ENCODE results near the gene NOTO. TPM values are rescaled to one million over a fixed set of nuclear protein-coding genes. Genes with fewer than 3 reads are reported as not detected.
A peak's percentile ranks its signal among the peaks of the same experiment; 100 is the strongest.

Gene NOTO
- total RNA-seq, 4 donors from 2014 or later: not detected

DNA sequence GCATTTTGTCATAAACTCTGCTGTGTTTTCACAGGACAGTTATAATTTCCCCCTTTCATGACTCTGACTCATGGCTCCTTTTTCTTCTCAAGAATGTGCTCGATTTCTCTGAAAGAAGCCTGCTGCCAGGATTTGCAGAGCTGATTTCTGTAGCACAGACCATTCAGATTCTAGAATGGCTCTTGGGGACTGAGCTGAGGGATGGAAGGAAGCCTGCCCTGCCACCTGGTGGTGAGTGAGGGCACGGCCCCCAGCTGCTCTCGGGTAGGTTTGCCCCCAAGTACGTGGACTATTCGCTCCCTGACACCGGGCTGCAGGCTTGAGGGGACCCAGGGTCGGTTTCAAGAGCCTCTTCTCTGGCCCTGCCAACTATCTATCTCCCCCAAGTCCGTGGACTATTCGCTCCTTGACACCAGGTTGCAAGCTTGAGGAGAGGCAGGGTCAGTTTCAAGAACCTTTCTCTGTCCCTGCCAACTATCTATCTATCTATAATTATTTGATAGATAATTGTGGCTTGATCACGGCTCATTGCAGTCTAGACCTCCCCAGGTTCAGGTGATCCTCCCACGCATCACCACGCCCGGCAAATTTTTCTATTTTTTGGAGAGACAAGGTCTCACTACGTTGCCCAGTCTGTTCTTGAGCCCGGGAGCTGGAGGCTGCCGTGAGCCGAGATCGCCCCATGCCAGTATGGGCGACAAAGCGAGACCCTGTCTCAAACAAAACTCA lies 10.2 kb downstream of the NOTO start:
- H3K4me3 ChIP-seq: no peak overlapping the region
- H3K27me3 ChIP-seq: no peaks in the 10 kb centered on the region
- peak; percentile 9 for DNase-seq
- H3K9me3 ChIP-seq: no peaks in the 10 kb centered on the region
- intact Hi-C loops (cut with DNase I): no loop called here
- no peaks in the 10 kb centered on the region for H3K36me3 ChIP-seq
- H3K27ac ChIP-seq: no peak overlapping the region
- H3K4me1 ChIP-seq: peaks cover 5 to 32% (median 24%) of the 10 kb centered on the region in 3 donors
- no peak for TF ChIP-seq POLR2A (IDR thresholded peaks at IDR 0.05)
- TF ChIP-seq, protein P1, sequence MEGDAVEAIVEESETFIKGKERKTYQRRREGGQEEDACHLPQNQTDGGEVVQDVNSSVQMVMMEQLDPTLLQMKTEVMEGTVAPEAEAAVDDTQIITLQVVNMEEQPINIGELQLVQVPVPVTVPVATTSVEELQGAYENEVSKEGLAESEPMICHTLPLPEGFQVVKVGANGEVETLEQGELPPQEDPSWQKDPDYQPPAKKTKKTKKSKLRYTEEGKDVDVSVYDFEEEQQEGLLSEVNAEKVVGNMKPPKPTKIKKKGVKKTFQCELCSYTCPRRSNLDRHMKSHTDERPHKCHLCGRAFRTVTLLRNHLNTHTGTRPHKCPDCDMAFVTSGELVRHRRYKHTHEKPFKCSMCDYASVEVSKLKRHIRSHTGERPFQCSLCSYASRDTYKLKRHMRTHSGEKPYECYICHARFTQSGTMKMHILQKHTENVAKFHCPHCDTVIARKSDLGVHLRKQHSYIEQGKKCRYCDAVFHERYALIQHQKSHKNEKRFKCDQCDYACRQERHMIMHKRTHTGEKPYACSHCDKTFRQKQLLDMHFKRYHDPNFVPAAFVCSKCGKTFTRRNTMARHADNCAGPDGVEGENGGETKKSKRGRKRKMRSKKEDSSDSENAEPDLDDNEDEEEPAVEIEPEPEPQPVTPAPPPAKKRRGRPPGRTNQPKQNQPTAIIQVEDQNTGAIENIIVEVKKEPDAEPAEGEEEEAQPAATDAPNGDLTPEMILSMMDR (IDR thresholded peaks at IDR 0.05): peak; percentile 84 to 93 (median 86)
- 13 to 44% methylated on average over 9 to 14 of the region's 20 CpGs for WGBS, 2 donors

DNA sequence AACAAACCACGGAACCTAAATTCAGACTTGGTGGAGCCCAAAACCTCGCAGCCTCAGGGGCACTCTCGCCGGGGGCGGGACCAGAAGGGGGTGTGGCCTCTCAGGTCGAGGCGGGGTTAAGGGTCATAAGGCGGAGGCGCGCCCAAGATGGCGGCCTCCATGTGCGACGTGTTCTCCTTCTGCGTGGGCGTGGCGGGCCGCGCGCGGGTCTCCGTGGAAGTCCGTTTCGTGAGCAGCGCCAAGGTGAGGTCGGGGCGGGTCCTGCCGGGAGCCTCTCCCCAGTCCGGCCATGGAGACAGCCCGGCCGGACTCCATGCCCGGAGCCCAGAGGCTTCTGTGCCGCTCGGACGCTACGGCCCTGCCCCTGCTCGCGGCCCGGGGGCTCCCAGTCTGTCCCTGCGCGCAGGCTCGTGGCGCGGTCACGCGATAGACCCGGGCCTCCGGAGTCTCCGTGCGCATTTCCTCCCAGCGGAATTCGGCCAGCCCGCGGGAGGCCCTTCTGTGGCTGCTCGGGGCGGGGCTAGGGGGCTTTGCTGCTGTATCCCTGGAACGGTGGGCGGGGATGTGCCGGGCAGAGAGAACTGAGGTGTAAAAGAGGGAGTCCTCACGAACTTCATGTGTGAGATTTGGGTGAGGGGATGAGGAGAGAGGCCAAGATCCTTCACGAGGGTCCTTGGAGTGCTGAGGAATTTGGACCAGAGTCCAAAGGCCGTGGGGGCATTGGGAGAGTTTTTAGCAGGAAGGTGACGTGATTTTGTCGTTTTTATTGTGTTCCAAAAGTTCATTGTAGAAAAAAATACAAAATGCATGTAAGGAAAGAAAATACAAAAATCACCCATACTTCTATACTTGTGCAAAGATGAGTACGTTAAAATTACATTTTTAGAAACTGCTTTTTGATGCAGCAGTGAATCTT lies 12.0 kb downstream of the NOTO start, which contains the start of gene SMYD5:
SMYD5 (plus strand) TSS at position 126 of the 916 bp plus-strand sequence; CDS start at position 148, 22 bp downstream.
- Histone ChIP-seq H3K27me3 (no peaks in the 10 kb centered on the region), H3K4me1 (peaks cover 5 to 32% (median 24%) of the 10 kb centered on the region in 3 donors), H3K36me3 (peaks cover 0 to 12% (median 0%) of the 10 kb centered on the region in 3 donors), H3K27ac (peak within 1 kb of the TSS; percentile 67 to 81 (median 74)), H3K9me3 (no peaks in the 10 kb centered on the region), H3K4me3 (peak within 1 kb of the TSS; percentile 73 to 91 (median 81))
- DNase-seq: peak; percentile 48
- TF ChIP-seq POLR2A (IDR thresholded peaks at IDR 0.05): peak in 1 of 4 donors; percentile 44
- TF ChIP-seq, protein P1 (IDR thresholded peaks at IDR 0.05): no peak
- intact Hi-C loops (cut with DNase I): no loop called here
- 0 to 1% methylated on average over 8 of the region's 64 CpGs for WGBS, 2 donors

DNA sequence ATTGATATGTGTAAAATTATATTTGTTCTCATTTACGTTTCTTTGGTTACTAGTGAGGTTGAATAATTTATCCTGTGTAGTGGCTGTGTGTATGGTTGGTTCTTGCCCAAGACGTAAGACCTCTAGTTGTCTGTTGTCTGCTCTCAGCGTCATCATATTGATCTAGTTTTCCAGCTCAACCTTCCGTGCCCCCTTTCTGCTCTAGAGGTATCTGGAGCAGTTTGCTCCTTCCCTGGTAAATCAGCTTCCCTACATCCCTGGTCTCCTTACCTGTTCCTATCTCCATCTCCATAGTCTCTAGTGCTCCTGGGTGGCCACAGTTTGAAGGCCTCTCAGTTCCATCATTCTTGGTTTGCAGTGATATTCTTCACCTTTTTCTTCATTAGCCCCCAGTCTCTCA lies 12.9 kb downstream of the NOTO start:
- intact Hi-C loops (cut with DNase I): no loop called here
- Histone ChIP-seq H3K4me3 (peak overlapping the region in 2 of 4 donors; percentile 88 to 91), H3K27me3 (no peaks in the 10 kb centered on the region), H3K4me1 (peaks cover 5 to 32% (median 24%) of the 10 kb centered on the region in 3 donors), H3K36me3 (peaks cover 0 to 21% (median 0%) of the 10 kb centered on the region in 3 donors), H3K27ac (no peak overlapping the region), H3K9me3 (no peaks in the 10 kb centered on the region)
- no peak for DNase-seq
- 73 to 74% methylated on average over 4 of the region's 4 CpGs for WGBS, 2 donors
- no peak for TF ChIP-seq POLR2A (IDR thresholded peaks at IDR 0.05)
- TF ChIP-seq, protein P1 (IDR thresholded peaks at IDR 0.05): no peak

DNA sequence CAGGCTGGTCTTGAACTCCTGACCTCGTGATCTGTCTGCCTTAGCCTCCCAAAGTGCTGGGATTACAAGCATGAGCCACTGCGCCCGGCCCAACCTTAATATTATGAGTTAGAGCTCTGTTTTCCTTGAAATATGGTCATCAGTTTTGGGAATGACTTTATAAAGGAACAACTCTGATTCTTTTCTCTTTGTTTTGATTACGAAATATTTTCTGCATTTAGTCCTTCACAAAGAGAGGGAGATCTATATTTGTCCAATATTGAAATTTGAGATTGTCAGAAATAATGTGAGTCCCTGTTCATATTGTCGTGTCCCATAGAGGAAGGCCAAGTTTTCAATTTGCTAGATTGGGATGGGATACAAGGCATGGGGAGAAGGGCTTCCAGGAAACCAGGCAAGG lies 14.8 kb downstream of the NOTO start:
- Histone ChIP-seq H3K27ac (no peak overlapping the region), H3K9me3 (no peaks in the 10 kb centered on the region), H3K4me1 (peaks cover 5 to 30% (median 22%) of the 10 kb centered on the region in 3 donors), H3K27me3 (no peaks in the 10 kb centered on the region), H3K4me3 (no peak overlapping the region), H3K36me3 (peaks cover 0 to 40% (median 3%) of the 10 kb centered on the region in 3 donors)
- intact Hi-C loops (cut with DNase I): no loop called here
- TF ChIP-seq, protein P1 (IDR thresholded peaks at IDR 0.05): no peak
- no peak for TF ChIP-seq POLR2A (IDR thresholded peaks at IDR 0.05)
- WGBS, 2 donors: 89 to 91% methylated on average over 5 of the region's 5 CpGs
- no peak for DNase-seq

Measured in esophagus squamous epithelium (tissue), 5 donors.